Colonic mucosa (tissue), 4 donors: Measurements from ENCODE around the gene KANSL3. TPM values are rescaled to one million over a fixed set of nuclear protein-coding genes. Genes with fewer than 3 reads are reported as not detected.

Experiments used
- DNase-seq: peaks from one replicate; pipeline ENCODE4 v3.0.0-alpha.2; 2020
- H3K27ac ChIP-seq: fragments of 200-600 bp; one replicate; pipeline ENCODE4 v1.8.0; 2021
- H3K27me3 ChIP-seq: fragments of 200-600 bp; one replicate; pipeline ENCODE4 v1.8.0; 2021
- H3K36me3 ChIP-seq: fragments of 200-600 bp; one replicate; pipeline ENCODE4 v1.8.0; 2021
- H3K4me1 ChIP-seq: fragments of 200-600 bp; one replicate; pipeline ENCODE4 v1.8.0; 2021; ENCODE audit warnings: mild to moderate bottlenecking
- H3K4me3 ChIP-seq: fragments of 200-600 bp; one replicate; pipeline ENCODE4 v1.8.0; 2021
- H3K9ac ChIP-seq, 2 donors: one replicate each; pipeline ENCODE4 v1.7.0; 2013; ENCODE audit warnings: control low read depth in 2 of 2, low read depth in 2 of 2, low read length in 2 of 2
- H3K9me3 ChIP-seq: fragments of 200-600 bp; one replicate; pipeline ENCODE4 v1.8.0; 2021
- intact Hi-C: fragments of 100-400 bp; cut with DNase I; formaldehyde crosslinking; loops from one replicate; pipeline ENCODE4 v1.14.1; 2022
- total RNA-seq, 2 donors: library from RNA; stranded (reverse); fragmentation: NEBNext Ultra II Directional in 1 of 2; extraction: Animal tissue kit (Norgen Biotek cat#: 25700) in 1 of 2; gene quantifications; one replicate each; pipeline ENCODE4 v1.2.1, GENCODE V29; 2021
- TF ChIP-seq, protein P1 (sequence below): fragments of 200-600 bp; IDR thresholded peaks from one replicate; pipeline ENCODE4 v1.8.0; 2022; ENCODE audit warnings: antibody characterized with exemption, mild to moderate bottlenecking
- donor health status: healthy.
- donor health status: DM: no; HTN: no; CAD: no.
- donor health status: DM: no; HTN: no; CAD: no.

The KANSL3 gene
- total RNA-seq, 2 donors from 2014 or later: 33.6 to 36.5 TPM

GRCh38 chr2:96601382-96602292 lies 36.5 kb downstream of the KANSL3 start:
- no peak for DNase-seq
- Histone ChIP-seq H3K9me3 (no peaks in the 10 kb centered on the region), H3K9ac (peak overlapping the region in 1 of 2 donors; percentile 41), H3K4me3 (no peak overlapping the region), H3K4me1 (no peaks in the 10 kb centered on the region), H3K36me3 (peaks cover 12% of the 10 kb centered on the region), H3K27ac (no peak overlapping the region), H3K27me3 (no peaks in the 10 kb centered on the region)
- TF ChIP-seq, protein P1, sequence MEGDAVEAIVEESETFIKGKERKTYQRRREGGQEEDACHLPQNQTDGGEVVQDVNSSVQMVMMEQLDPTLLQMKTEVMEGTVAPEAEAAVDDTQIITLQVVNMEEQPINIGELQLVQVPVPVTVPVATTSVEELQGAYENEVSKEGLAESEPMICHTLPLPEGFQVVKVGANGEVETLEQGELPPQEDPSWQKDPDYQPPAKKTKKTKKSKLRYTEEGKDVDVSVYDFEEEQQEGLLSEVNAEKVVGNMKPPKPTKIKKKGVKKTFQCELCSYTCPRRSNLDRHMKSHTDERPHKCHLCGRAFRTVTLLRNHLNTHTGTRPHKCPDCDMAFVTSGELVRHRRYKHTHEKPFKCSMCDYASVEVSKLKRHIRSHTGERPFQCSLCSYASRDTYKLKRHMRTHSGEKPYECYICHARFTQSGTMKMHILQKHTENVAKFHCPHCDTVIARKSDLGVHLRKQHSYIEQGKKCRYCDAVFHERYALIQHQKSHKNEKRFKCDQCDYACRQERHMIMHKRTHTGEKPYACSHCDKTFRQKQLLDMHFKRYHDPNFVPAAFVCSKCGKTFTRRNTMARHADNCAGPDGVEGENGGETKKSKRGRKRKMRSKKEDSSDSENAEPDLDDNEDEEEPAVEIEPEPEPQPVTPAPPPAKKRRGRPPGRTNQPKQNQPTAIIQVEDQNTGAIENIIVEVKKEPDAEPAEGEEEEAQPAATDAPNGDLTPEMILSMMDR: no peak
- intact Hi-C loops: no loop called here

GRCh38 chr2:96599941-96600340 lies 38.2 kb downstream of the KANSL3 start:
- DNase-seq: no peak
- intact Hi-C loops: no loop called here
- H3K27me3 ChIP-seq: no peaks in the 10 kb centered on the region
- H3K27ac ChIP-seq: no peak overlapping the region
- H3K9me3 ChIP-seq: no peaks in the 10 kb centered on the region
- H3K9ac ChIP-seq: no peak overlapping the region
- peaks cover 10% of the 10 kb centered on the region for H3K36me3 ChIP-seq
- TF ChIP-seq, protein P1: no peak
- H3K4me1 ChIP-seq: no peaks in the 10 kb centered on the region
- H3K4me3 ChIP-seq: no peak overlapping the region

- Histone ChIP-seq H3K36me3 (peaks cover 8% of the 10 kb centered on the region), H3K4me1 (no peaks in the 10 kb centered on the region), H3K4me3 (no peak overlapping the region), H3K27ac (no peak overlapping the region), H3K9me3 (no peaks in the 10 kb centered on the region), H3K27me3 (no peaks in the 10 kb centered on the region), H3K9ac (no peak overlapping the region)
- intact Hi-C loops: no loop called here
- DNase-seq: no peak
- TF ChIP-seq, protein P1: no peak
Observed at GRCh38 chr2:96596596-96596995, 41.5 kb downstream of the KANSL3 start.

- DNase-seq: no peak
- H3K27ac ChIP-seq: no peak overlapping the region
- H3K4me1 ChIP-seq: no peaks in the 10 kb centered on the region
- H3K36me3 ChIP-seq: peaks cover 8% of the 10 kb centered on the region
- no peak overlapping the region for H3K9ac ChIP-seq
- intact Hi-C loops: no loop called here
- H3K4me3 ChIP-seq: no peak overlapping the region
- TF ChIP-seq, protein P1: no peak
- no peaks in the 10 kb centered on the region for H3K27me3 ChIP-seq
- no peaks in the 10 kb centered on the region for H3K9me3 ChIP-seq
Observed at GRCh38 chr2:96594691-96595152, 43.4 kb downstream of the KANSL3 start.

DNA sequence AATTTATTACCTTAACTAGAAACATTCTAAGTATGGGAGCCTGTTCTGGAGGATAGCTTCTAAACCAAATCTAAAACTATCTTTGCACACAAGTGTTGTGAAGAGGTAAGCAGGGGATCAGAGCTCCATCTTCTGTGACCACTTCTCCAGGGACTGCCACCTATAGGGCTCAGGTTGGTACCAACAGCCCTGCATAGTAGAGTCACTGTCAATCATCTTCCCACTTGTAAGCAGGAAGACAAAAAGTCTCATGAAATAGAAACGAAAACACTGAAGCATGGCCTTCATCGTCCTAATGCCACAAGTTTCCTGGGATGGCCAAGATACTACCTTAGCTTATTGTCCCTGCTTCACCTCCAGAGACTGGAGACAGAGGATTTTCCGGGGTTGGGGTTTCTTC lies 43.8 kb downstream of the KANSL3 start:
- Histone ChIP-seq H3K27me3 (no peaks in the 10 kb centered on the region), H3K27ac (no peak overlapping the region), H3K4me3 (no peak overlapping the region), H3K36me3 (peaks cover 8% of the 10 kb centered on the region), H3K4me1 (no peaks in the 10 kb centered on the region), H3K9ac (no peak overlapping the region), H3K9me3 (no peaks in the 10 kb centered on the region)
- TF ChIP-seq, protein P1: no peak
- intact Hi-C loops: no loop called here
- no peak for DNase-seq
